Karpas-422 (cell line): Measurements from ENCODE around the gene PREX1. TPM values are rescaled to one million over a fixed set of nuclear protein-coding genes. Genes with fewer than 3 reads are reported as not detected.
"Not testable (repeated sequence)": the region's sequence is repeated elsewhere in the genome, so short reads cannot be mapped to it uniquely, and the experiment has no call there.

Source experiments
- DNase-seq: peaks from one replicate; pipeline ENCODE4 v3.0.0-alpha.2; 2015
- H2AFZ ChIP-seq: fragments of 200-600 bp; sonication (generic); 2 replicates; pipeline ENCODE4 v1.6.1; 2014; ENCODE audit warnings: antibody characterized with exemption, low read length, mixed read lengths
- H3K27ac ChIP-seq: fragments of 200-600 bp; sonication (generic); 2 replicates; pipeline ENCODE4 v1.5.1; 2014; ENCODE audit warnings: mild to moderate bottlenecking, low read length, moderate library complexity
- H3K27me3 ChIP-seq: fragments of 200-600 bp; sonication (generic); 2 replicates; pipeline ENCODE4 v1.6.1; 2014; ENCODE audit warnings: low read length, mixed read lengths
- H3K36me3 ChIP-seq: fragments of 200-600 bp; sonication (generic); 2 replicates; pipeline ENCODE4 v1.6.1; 2014; ENCODE audit warnings: low read length, mixed read lengths; ENCODE audit not compliant: insufficient read depth
- H3K4me1 ChIP-seq: fragments of 200-600 bp; sonication (generic); 2 replicates; pipeline ENCODE4 v1.6.1; 2014; ENCODE audit warnings: mild to moderate bottlenecking, low read length, mixed read lengths
- H3K4me2 ChIP-seq: fragments of 200-600 bp; sonication (generic); 2 replicates; pipeline ENCODE4 v1.6.1; 2014; ENCODE audit warnings: low read length, low read depth, mild to moderate bottlenecking; ENCODE audit not compliant: poor library complexity, severe bottlenecking
- H3K4me3 ChIP-seq: fragments of 200-600 bp; sonication (generic); 2 replicates; pipeline ENCODE4 v1.5.1; 2014; ENCODE audit warnings: mild to moderate bottlenecking, antibody characterized with exemption, low read length, mixed read lengths
- H3K79me2 ChIP-seq: fragments of 200-600 bp; sonication (generic); 2 replicates; pipeline ENCODE4 v1.6.1; 2014; ENCODE audit warnings: mild to moderate bottlenecking, low read length, mixed read lengths
- H3K9ac ChIP-seq: fragments of 200-600 bp; sonication (generic); 2 replicates; pipeline ENCODE4 v1.6.0; 2014; ENCODE audit warnings: low read length
- H3K9me2 ChIP-seq: fragments of 200-600 bp; sonication (generic), shearing (Covaris generic); replicated peaks from 2 replicates; pipeline ENCODE4 v1.6.0; 2014; ENCODE audit warnings: mild to moderate bottlenecking, low read length, moderate library complexity; ENCODE audit not compliant: insufficient read depth
- H3K9me3 ChIP-seq: fragments of 300-700, 200-600 bp; sonication (generic); 2 replicates; pipeline ENCODE4 v1.6.1; 2014; ENCODE audit warnings: low read length, mixed read lengths
- H4K20me1 ChIP-seq: fragments of 200-600 bp; sonication (generic); 2 replicates; pipeline ENCODE4 v1.6.1; 2014; ENCODE audit warnings: mild to moderate bottlenecking, antibody characterized with exemption, low read length, low read depth; ENCODE audit not compliant: insufficient read depth
- total RNA-seq: library from RNA; depleted of rRNA; stranded (reverse); fragments of >200 nt; shearing (Covaris generic); gene quantifications from 2 replicates; pipeline ENCODE4 v1.2.3, GENCODE V29; 2014; ENCODE audit warnings: low replicate concordance

The PREX1 gene
- total RNA-seq, 1 experiment from 2014 or later, result not detected

- H4K20me1 ChIP-seq, result no peaks in the 10 kb centered on the region
- H3K79me2 ChIP-seq, result no peaks in the 10 kb centered on the region
- H3K4me3 ChIP-seq, result no peak overlapping the region
- H3K36me3 ChIP-seq, result no peaks in the 10 kb centered on the region
- H3K27ac ChIP-seq, result no peak overlapping the region
- H3K9me2 ChIP-seq, result no peaks in the 10 kb centered on the region
- H3K9me3 ChIP-seq, result peaks cover 3% of the 10 kb centered on the region
- peaks cover 1% of the 10 kb centered on the region; the same call in 1 of the 2 replicates for H3K27me3 ChIP-seq
- H2AFZ ChIP-seq, result no peak overlapping the region
- no peak overlapping the region for H3K4me2 ChIP-seq
- no peak for DNase-seq
- H3K9ac ChIP-seq, result no peak overlapping the region
- no peaks in the 10 kb centered on the region for H3K4me1 ChIP-seq
Observed at GRCh38 chr20:48760403-48760983, 67.3 kb downstream of the PREX1 start.

GRCh38 chr20:48759631-48760245 lies 68.1 kb downstream of the PREX1 start:
- Histone ChIP-seq H3K9me3 (peaks cover 10% of the 10 kb centered on the region), H3K27me3 (peaks cover 5% of the 10 kb centered on the region; the same call in 1 of the 2 replicates), H3K4me1 (peaks cover 1% of the 10 kb centered on the region), H3K4me3 (no peak overlapping the region), H3K27ac (no peak overlapping the region), H3K4me2 (no peak overlapping the region), H3K9me2 (no peaks in the 10 kb centered on the region), H2AFZ (no peak overlapping the region), H3K9ac (no peak overlapping the region), H3K36me3 (no peaks in the 10 kb centered on the region; the same call in 1 of the 2 replicates), H3K79me2 (no peaks in the 10 kb centered on the region), H4K20me1 (no peaks in the 10 kb centered on the region)
- DNase-seq, result no peak

GRCh38 chr20:48758206-48758820 lies 69.5 kb downstream of the PREX1 start:
- Histone ChIP-seq H3K4me3 (no peak overlapping the region), H3K4me1 (peaks cover 14% of the 10 kb centered on the region), H3K36me3 (no peaks in the 10 kb centered on the region; the same call in 1 of the 2 replicates), H3K79me2 (no peaks in the 10 kb centered on the region), H3K9me3 (peaks cover 10% of the 10 kb centered on the region), H3K27me3 (peaks cover 5% of the 10 kb centered on the region; the same call in 1 of the 2 replicates), H4K20me1 (no peaks in the 10 kb centered on the region), H3K9ac (no peak overlapping the region), H2AFZ (no peak overlapping the region), H3K27ac (no peak overlapping the region), H3K9me2 (no peaks in the 10 kb centered on the region), H3K4me2 (no peak overlapping the region)
- no peak for DNase-seq

DNA sequence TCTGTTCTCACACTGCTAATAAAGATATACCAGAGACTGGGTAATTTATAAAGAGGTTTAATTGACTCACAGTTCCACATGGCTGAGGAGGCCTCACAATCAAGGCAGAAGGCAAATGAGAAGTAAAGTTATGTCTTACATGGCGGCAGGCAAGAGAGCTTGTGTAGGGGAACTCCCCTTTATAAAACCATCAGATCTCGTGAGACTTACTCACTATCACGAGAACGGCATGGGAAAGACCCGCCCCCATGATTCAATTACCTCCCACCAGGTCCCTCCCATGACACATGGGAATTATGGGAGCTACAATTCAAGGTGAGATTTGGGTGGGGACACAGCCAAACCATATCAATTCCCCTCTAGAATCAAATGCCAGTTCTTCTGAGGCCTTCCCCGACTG lies 71.0 kb downstream of the PREX1 start:
- H3K27me3 ChIP-seq, DNase-seq, H3K9me2 ChIP-seq, H3K79me2 ChIP-seq, H2AFZ ChIP-seq, H3K9me3 ChIP-seq, H3K4me3 ChIP-seq, H3K36me3 ChIP-seq, H3K9ac ChIP-seq, H3K27ac ChIP-seq, H4K20me1 ChIP-seq, H3K4me2 ChIP-seq: not testable (repeated sequence)
- peaks cover 24% of the 10 kb centered on the region for H3K4me1 ChIP-seq

DNA sequence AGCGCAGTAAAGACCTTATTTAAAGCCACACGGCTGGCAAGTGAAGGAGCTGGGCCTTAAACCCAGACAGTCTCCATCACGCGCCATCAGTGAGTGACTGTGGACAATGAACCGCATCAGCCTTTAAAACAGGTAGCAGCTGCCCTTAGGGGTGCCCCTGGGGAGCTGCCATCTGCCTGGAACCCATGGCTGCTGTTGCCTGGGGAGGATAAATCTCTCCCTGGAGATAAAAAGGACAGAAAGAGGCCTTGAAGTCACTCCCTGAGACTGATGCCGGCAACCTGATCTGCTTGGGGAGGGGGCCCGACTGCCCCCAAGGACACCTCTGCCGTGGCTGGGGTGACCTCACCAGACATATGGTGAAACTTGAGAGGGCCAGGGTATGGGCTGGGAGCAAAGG lies 73.5 kb downstream of the PREX1 start:
- Histone ChIP-seq H3K27ac (no peak overlapping the region), H3K27me3 (peaks cover 5% of the 10 kb centered on the region; the same call in 1 of the 2 replicates), H3K9me2 (no peaks in the 10 kb centered on the region), H3K79me2 (no peaks in the 10 kb centered on the region), H4K20me1 (no peaks in the 10 kb centered on the region), H3K9me3 (peaks cover 10% of the 10 kb centered on the region), H3K9ac (no peak overlapping the region), H2AFZ (no peak overlapping the region), H3K36me3 (no peaks in the 10 kb centered on the region; the same call in 1 of the 2 replicates), H3K4me3 (no peak overlapping the region), H3K4me2 (no peak overlapping the region), H3K4me1 (peaks cover 31% of the 10 kb centered on the region)
- peak; percentile 58 for DNase-seq

DNA sequence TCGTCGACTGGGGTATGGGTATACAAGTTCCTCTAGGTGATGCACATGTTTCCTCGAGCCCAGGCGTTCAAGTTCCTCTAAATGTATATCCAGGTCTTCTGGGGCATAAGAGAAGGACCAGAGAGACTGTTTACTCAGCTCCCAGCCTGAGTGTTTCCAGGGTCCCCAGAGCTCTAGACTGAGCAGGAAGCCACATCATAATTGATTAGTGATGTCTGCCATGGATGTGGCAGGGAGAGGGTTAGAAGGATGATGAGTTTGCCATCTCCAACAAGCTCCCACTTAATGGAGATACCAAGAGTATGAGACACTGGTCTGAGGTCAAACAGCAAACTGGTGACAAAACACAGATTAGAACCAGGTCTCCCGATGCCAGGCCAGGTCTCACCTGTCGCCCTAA lies 74.8 kb downstream of the PREX1 start:
- H3K27me3 ChIP-seq, result peaks cover 5% of the 10 kb centered on the region; the same call in 1 of the 2 replicates
- no peak overlapping the region for H3K9ac ChIP-seq
- DNase-seq, result no peak
- no peak overlapping the region for H2AFZ ChIP-seq
- H3K36me3 ChIP-seq, result no peaks in the 10 kb centered on the region; the same call in 1 of the 2 replicates
- no peaks in the 10 kb centered on the region for H3K79me2 ChIP-seq
- peaks cover 10% of the 10 kb centered on the region for H3K9me3 ChIP-seq
- H3K4me1 ChIP-seq, result peaks cover 36% of the 10 kb centered on the region
- no peaks in the 10 kb centered on the region for H3K9me2 ChIP-seq
- no peak overlapping the region for H3K4me2 ChIP-seq
- H3K4me3 ChIP-seq, result no peak overlapping the region
- no peak overlapping the region for H3K27ac ChIP-seq
- H4K20me1 ChIP-seq, result no peaks in the 10 kb centered on the region

- Histone ChIP-seq H2AFZ (no peak overlapping the region), H3K9ac (no peak overlapping the region), H3K4me1 (peaks cover 41% of the 10 kb centered on the region), H3K79me2 (no peaks in the 10 kb centered on the region), H3K4me3 (no peak overlapping the region), H3K27me3 (peaks cover 5% of the 10 kb centered on the region; the same call in 1 of the 2 replicates), H4K20me1 (no peaks in the 10 kb centered on the region), H3K9me3 (peaks cover 10% of the 10 kb centered on the region), H3K36me3 (no peaks in the 10 kb centered on the region; the same call in 1 of the 2 replicates), H3K9me2 (no peaks in the 10 kb centered on the region), H3K27ac (no peak overlapping the region), H3K4me2 (peak overlapping the region; percentile 29)
- peak; percentile 68 for DNase-seq
Observed at GRCh38 chr20:48751871-48752270, 75.9 kb downstream of the PREX1 start.

- Histone ChIP-seq H3K9ac (no peak overlapping the region), H2AFZ (no peak overlapping the region), H4K20me1 (no peaks in the 10 kb centered on the region)
Observed at GRCh38 chr20:48750941-48751635, 76.7 kb downstream of the PREX1 start.

More at GRCh38 chr20:48750941-48751635, 76.7 kb downstream of the PREX1 start:
- no peak overlapping the region for H3K4me3 ChIP-seq
- peaks cover 10% of the 10 kb centered on the region for H3K9me3 ChIP-seq
- H3K79me2 ChIP-seq, result no peaks in the 10 kb centered on the region
- no peak for DNase-seq
- H3K27ac ChIP-seq, result no peak overlapping the region
- peak overlapping the region; percentile 29 for H3K4me2 ChIP-seq
- H3K27me3 ChIP-seq, result peaks cover 5% of the 10 kb centered on the region; the same call in 1 of the 2 replicates
- peaks cover 41% of the 10 kb centered on the region for H3K4me1 ChIP-seq
- H3K36me3 ChIP-seq, result no peaks in the 10 kb centered on the region; the same call in 1 of the 2 replicates
- H3K9me2 ChIP-seq, result no peaks in the 10 kb centered on the region
